H1 (cell line): ENCODE data around the gene LBX2. TPM values are rescaled to one million over a fixed set of nuclear protein-coding genes. Genes with fewer than 3 reads are reported as not detected.

ENCODE experiments used
- CHD2 ChIP-seq: IDR thresholded peaks from 2 replicates; pipeline ENCODE4 v1.6.1; 2012; ENCODE audit warnings: low read length, improper control_type of control experiment
- POLR2A ChIP-seq, 2 experiments: IDR thresholded peaks; 1 replicate in 1 of 2; 2 replicates in 1 of 2; pipeline ENCODE4 v1.6.1; 2011; ENCODE audit warnings: low read depth in 2 of 2, low read length in 2 of 2, mild to moderate bottlenecking in 2 of 2; ENCODE audit errors: control extremely low read depth in 1 of 2
- RNF2 ChIP-seq: fragments of 200-900, 300-1000 bp; sonication (generic); IDR thresholded peaks from 2 replicates; pipeline ENCODE4 v1.7.1; 2016; ENCODE audit warnings: borderline replicate concordance, low read depth, mild to moderate bottlenecking, antibody characterized with exemption, low read length; ENCODE audit not compliant: poor library complexity, severe bottlenecking; ENCODE audit errors: missing control alignments
- SUZ12 ChIP-seq: fragments of 200-600 bp; sonication (generic); IDR thresholded peaks from 2 replicates; pipeline ENCODE4 v1.6.1; 2012; ENCODE audit warnings: mild to moderate bottlenecking, inconsistent platforms, low read length, moderate library complexity, mixed read lengths
- polyA plus RNA-seq, 7 experiments: library from polyadenylated mRNA; depleted of rRNA in 3 of 7; stranded (reverse) in 5 of 7; unstranded in 2 of 7; fragments of >200 nt in 5 of 7; fragments of 200-250 nt in 2 of 7; gene quantifications; 1 replicate in 5 of 7; 2 replicates in 1 of 7; 4 replicates in 1 of 7; pipeline versions ENCODE4 v1.2.1 to v1.2.3, GENCODE V29; 2011 to 2013; ENCODE audit warnings: missing spikeins in 2 of 7, mixed read lengths in 2 of 7
- total RNA-seq: library from RNA; stranded (reverse); fragmentation: NEBNext Ultra II Directional; extraction: Animal tissue kit (Norgen Biotek cat#: 25700); gene quantifications from 2 replicates; pipeline ENCODE4 v1.2.1, GENCODE V29; 2021

The LBX2 gene
- total and polyA plus RNA-seq, 2 of the 8 experiments (the other 6 are each of a cell fraction or from before 2014, with no cell fraction given), result 0.27 TPM; not detected in 1

- peak; percentile 71 for TF ChIP-seq RNF2
- TF ChIP-seq SUZ12, result no peak; the same call in none of the 2 replicates
- TF ChIP-seq POLR2A (IDR thresholded peaks at IDR 0.05; ENCODE audit: control extremely low read depth in 1 of 2, low read depth in 2 of 2, low read length in 2 of 2), result no peak
- TF ChIP-seq CHD2, result peak; percentile 52
- TF ChIP-seq, all 59 proteins: peak for 10
These were observed 720 bp downstream of the LBX2 start (continued) for GRCh38 chr2:74498500-74499266.
